GM12878 (cell line): ENCODE results near the gene C1orf87. TPM values are rescaled to one million over a fixed set of nuclear protein-coding genes. Genes with fewer than 3 reads are reported as not detected.

Experiments used
- ATAC-seq: fragments of 200-7000 bp; cut with Tn5 transposase; 3 replicates; pipeline ENCODE4 v1.9.1; 2020; ENCODE audit warnings: mild to moderate bottlenecking, moderate library complexity
- BruUV-seq: library from RNA; stranded (reverse); fragments of 400-500 nt; replicated peaks from 2 replicates; lab custom pipeline; 2021; lab: Mats Ljungman, UMichigan
- CTCF ChIA-PET: fragments of 300-600 bp; sonication (Branson Sonifier 250); formaldehyde crosslinking; extraction: SDS; loops from one replicate; lab custom pipeline; 2021; ENCODE audit warnings: inconsistent platforms; lab: Yijun Ruan, JAX
- POLR2A ChIA-PET: fragments of 350-600 bp; formaldehyde crosslinking; extraction: SDS; loops from one replicate; lab custom pipeline; 2021; ENCODE audit warnings: inconsistent platforms; lab: Charles Lee
- RAD21 ChIA-PET: fragments of 300-600 bp; sonication (Branson Sonifier 250); formaldehyde crosslinking; loops from one replicate; lab custom pipeline; 2023; ENCODE audit warnings: antibody characterized with exemption; ENCODE audit not compliant: unreplicated experiment; lab: Charles Lee
- SMC1A ChIA-PET: fragments of 300-600 bp; sonication (Branson Sonifier 250); formaldehyde crosslinking; loops from one replicate; lab custom pipeline; 2023; ENCODE audit not compliant: unreplicated experiment, uncharacterized antibody; lab: Charles Lee
- DNase-seq: peaks from one replicate; pipeline ENCODE4 v3.0.0-alpha.2; 2011; ENCODE audit warnings: low read depth, low spot score
- FAIRE-seq: peaks from 3 replicates; lab custom pipeline; 2011; peaks lifted over from hg19 to GRCh38; lab: Jason Lieb, UNC
- H2AFZ ChIP-seq: 2 replicates; pipeline ENCODE4 v1.6.0; 2011; ENCODE audit warnings: low read depth, low read length, control low read depth; ENCODE audit not compliant: control insufficient read depth
- H3K27ac ChIP-seq: 2 replicates; pipeline ENCODE4 v1.5.1; 2011; ENCODE audit warnings: control low read depth; ENCODE audit not compliant: control insufficient read depth, insufficient read depth
- H3K27me3 ChIP-seq, 2 experiments: replicated peaks in 1 of 2; 2 replicates each; pipeline versions ENCODE4 v1.6.0 to v1.6.1; 2011; ENCODE audit warnings: low read length in 1 of 2; ENCODE audit not compliant: control insufficient read depth in 2 of 2, insufficient read depth in 2 of 2
- H3K36me3 ChIP-seq, 2 experiments: 2 replicates each; pipeline ENCODE4 v1.5.1; 2011; ENCODE audit warnings: low read length in 1 of 2; ENCODE audit not compliant: control insufficient read depth in 2 of 2, insufficient read depth in 2 of 2
- H3K4me1 ChIP-seq: 2 replicates; pipeline ENCODE4 v1.6.1; 2011; ENCODE audit warnings: mild to moderate bottlenecking, low read length, moderate library complexity, mixed read lengths; ENCODE audit not compliant: control insufficient read depth, insufficient read depth
- H3K4me2 ChIP-seq: 2 replicates; pipeline ENCODE4 v1.6.0; 2011; ENCODE audit warnings: control low read depth; ENCODE audit not compliant: control insufficient read depth, insufficient read depth
- H3K4me3 ChIP-seq: fragments of 200-600 bp; sonication (generic); 2 replicates; pipeline ENCODE4 v1.5.1; 2016
- H3K79me2 ChIP-seq: 2 replicates; pipeline ENCODE4 v1.6.0; 2011; ENCODE audit warnings: low read length; ENCODE audit not compliant: control insufficient read depth, insufficient read depth
- H3K9ac ChIP-seq: 2 replicates; pipeline ENCODE4 v1.8.0; 2011; ENCODE audit warnings: low read length, control low read depth, mixed read lengths; ENCODE audit not compliant: control insufficient read depth, insufficient read depth
- H3K9me3 ChIP-seq: replicated peaks from 3 replicates; pipeline ENCODE4 v1.5.1; 2011; ENCODE audit warnings: mild to moderate bottlenecking, low read length; ENCODE audit not compliant: control insufficient read depth, insufficient read depth
- H4K20me1 ChIP-seq: 2 replicates; pipeline ENCODE4 v1.6.0; 2011; ENCODE audit not compliant: control insufficient read depth, insufficient read depth
- PML ChIP-seq: IDR thresholded peaks from 2 replicates; pipeline ENCODE4 v1.6.1; 2012; ENCODE audit warnings: low read length, inconsistent platforms
- REST ChIP-seq: IDR thresholded peaks from 2 replicates; pipeline ENCODE4 v1.6.1; 2012; ENCODE audit warnings: mild to moderate bottlenecking, low read depth, low read length
- RUNX3 ChIP-seq: IDR thresholded peaks from 2 replicates; pipeline ENCODE4 v1.6.1; 2012; ENCODE audit warnings: low read length, inconsistent platforms
- SIX5 ChIP-seq: IDR thresholded peaks from 2 replicates; pipeline ENCODE4 v1.6.1; 2011; ENCODE audit warnings: mild to moderate bottlenecking, low read depth, low read length, moderate library complexity; ENCODE audit not compliant: severe bottlenecking
- WGBS: methylation state at CpG from one replicate; pipeline ENCODE4 v1.1.6; 2016; ENCODE audit warnings: low lambda C conversion rate; ENCODE audit not compliant: insufficient replicate concordance, insufficient coverage; ENCODE audit errors: missing lambda C conversion rate; 5-methylcytosine and 5-hydroxymethylcytosine counted together
- in situ Hi-C: fragments of 300-500 bp; cut with MboI; formaldehyde crosslinking; loops from 9 replicates; pipeline ENCODE4 v1.14.3; 2018; ENCODE audit warnings: mixed read lengths
- intact Hi-C: fragments of 100-400 bp; cut with micrococcal nuclease; formaldehyde crosslinking; loops from one replicate; pipeline ENCODE4 v1.14.2; 2022; ENCODE audit not compliant: unreplicated experiment
- polyA plus RNA-seq, 11 experiments: library from polyadenylated mRNA; depleted of rRNA in 4 of 11; unstranded in 6 of 11; stranded (reverse) in 5 of 11; fragments of >200 nt; fragmentation: Nextera tagmentation in 4 of 11; fragmentation: Illumina TruSeq in 1 of 11; extraction: Ambion mirVana in 4 of 11; extraction: Trizol in 1 of 11; gene quantifications; 1 replicate in 1 of 11; 2 replicates in 10 of 11; pipeline versions ENCODE4 v1.2.1 to v1.2.3, GENCODE V29; 2011 to 2016; ENCODE audit warnings: inconsistent platforms in 2 of 11, missing spikeins in 2 of 11, low read depth in 1 of 11
- total RNA-seq, 4 experiments: library from RNA; depleted of rRNA in 3 of 4; stranded (reverse); fragments of >200 nt in 3 of 4; fragmentation: Illumina TruSeq in 1 of 4; extraction: Trizol in 1 of 4; gene quantifications; 2 replicates each; pipeline versions ENCODE4 v1.2.1 to v1.2.3, GENCODE V29; 2013 to 2021

The C1orf87 gene
- total and polyA plus RNA-seq, 10 of the 15 experiments (the other 5 are each of a cell fraction or from before 2014, with no cell fraction given): not detected

- Histone ChIP-seq H2AFZ (no peak overlapping the region), H3K36me3 (no peaks in the 10 kb centered on the region), H3K9me3 (no peaks in the 10 kb centered on the region), H3K27ac (no peak overlapping the region), H3K9ac (no peak overlapping the region), H3K27me3 (no peaks in the 10 kb centered on the region)
- ATAC-seq (no peak), FAIRE-seq (no peak), DNase-seq (no peak)
- BruUV-seq: no TSS peak
- ChIA-PET RAD21 (no interaction called here), CTCF (no interaction called here)
- intact Hi-C loops: no loop called here
- TF ChIP-seq RUNX3: no peak
- no peak for TF ChIP-seq SIX5
- TF ChIP-seq REST: no peak
- TF ChIP-seq PML: no peak
- TF ChIP-seq, all 136 proteins: peak for 0
- no peaks in the 10 kb centered on the region for H3K4me1 ChIP-seq
- SMC1A ChIA-PET: no interaction called here
- H4K20me1 ChIP-seq: no peaks in the 10 kb centered on the region
- in situ Hi-C loops: no loop called here
- no peak overlapping the region for H3K4me3 ChIP-seq
- H3K4me2 ChIP-seq: no peak overlapping the region
- POLR2A ChIA-PET: no interaction called here
- no peaks in the 10 kb centered on the region for H3K79me2 ChIP-seq
- WGBS: 36% methylated on average over 5 of the region's 5 CpGs
Measured at GRCh38 chr1:59992040-59992820, 81.3 kb downstream of the C1orf87 start.
